Stomach (tissue), 4 donors: ENCODE results near the gene TBK1.

Experiments used
- CTCF ChIP-seq, 7 experiments: fragments of 450-650 bp in 4 of 7; fragments of 200-600 bp in 3 of 7; sonication (generic) in 3 of 7; IDR thresholded peaks; one replicate each; pipeline ENCODE4 v1.5.1; 2016 to 2019; ENCODE audit warnings: antibody characterized with exemption in 7 of 7, control low read depth in 2 of 7, mild to moderate bottlenecking in 1 of 7
- POLR2A ChIP-seq, 4 donors: fragments of 450-650 bp; IDR thresholded peaks; one replicate each; pipeline ENCODE4 v1.6.1; 2016; ENCODE audit warnings: antibody characterized with exemption in 4 of 4, control low read depth in 2 of 4, mild to moderate bottlenecking in 1 of 4, moderate library complexity in 1 of 4
- POLR2AphosphoS5 ChIP-seq, 3 donors: sonication (generic); formaldehyde crosslinking; IDR thresholded peaks; one replicate each; pipeline ENCODE4 v1.6.1; 2016; ENCODE audit warnings: antibody characterized with exemption in 3 of 3

DNA sequence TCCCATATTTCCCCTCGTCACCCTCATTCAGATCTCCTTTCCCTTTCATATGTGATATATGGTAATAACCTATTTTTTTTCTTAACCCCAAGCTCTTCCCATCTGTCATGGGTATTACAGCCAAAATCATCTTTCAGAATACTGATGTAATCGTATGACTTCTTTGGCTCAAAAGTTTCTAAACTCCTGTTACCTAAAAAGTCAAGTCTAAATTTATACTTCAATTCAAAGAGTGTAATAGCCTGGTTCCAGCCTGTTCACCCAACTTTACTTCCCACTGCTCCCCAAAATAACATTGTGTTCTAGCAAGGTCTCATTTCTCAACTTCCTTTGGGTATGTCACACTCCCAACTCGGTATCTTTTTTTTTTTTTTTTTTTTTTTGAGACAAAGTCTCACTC lies 48.5 kb downstream of the TBK1 start:
- TF ChIP-seq CTCF (IDR thresholded peaks at IDR 0.05) = no peak
- TF ChIP-seq POLR2A (IDR thresholded peaks at IDR 0.05) = no peak
- no peak for TF ChIP-seq POLR2AphosphoS5 (IDR thresholded peaks at IDR 0.05)
